ENCODE data around the gene RSF1.

Gene RSF1

GRCh38 chr11:77821349-77821851, 878 bp upstream of the RSF1 start:
- Mint-ChIP-seq H3K4me1 (peaks cover 26% of the 10 kb centered on the region), H3K36me3 (peaks cover 1% of the 10 kb centered on the region), H3K27ac (peak overlapping the region; percentile 92), H3K9me3 (no peaks in the 10 kb centered on the region), H3K4me3 (peak overlapping the region; percentile 100), H3K27me3 (no peaks in the 10 kb centered on the region)
- no peak for ATAC-seq (ENCODE audit: low read depth)
- peak; percentile 10 to 25 for DNase-seq (ENCODE audit: low spot score in 2 of 2)

DNA sequence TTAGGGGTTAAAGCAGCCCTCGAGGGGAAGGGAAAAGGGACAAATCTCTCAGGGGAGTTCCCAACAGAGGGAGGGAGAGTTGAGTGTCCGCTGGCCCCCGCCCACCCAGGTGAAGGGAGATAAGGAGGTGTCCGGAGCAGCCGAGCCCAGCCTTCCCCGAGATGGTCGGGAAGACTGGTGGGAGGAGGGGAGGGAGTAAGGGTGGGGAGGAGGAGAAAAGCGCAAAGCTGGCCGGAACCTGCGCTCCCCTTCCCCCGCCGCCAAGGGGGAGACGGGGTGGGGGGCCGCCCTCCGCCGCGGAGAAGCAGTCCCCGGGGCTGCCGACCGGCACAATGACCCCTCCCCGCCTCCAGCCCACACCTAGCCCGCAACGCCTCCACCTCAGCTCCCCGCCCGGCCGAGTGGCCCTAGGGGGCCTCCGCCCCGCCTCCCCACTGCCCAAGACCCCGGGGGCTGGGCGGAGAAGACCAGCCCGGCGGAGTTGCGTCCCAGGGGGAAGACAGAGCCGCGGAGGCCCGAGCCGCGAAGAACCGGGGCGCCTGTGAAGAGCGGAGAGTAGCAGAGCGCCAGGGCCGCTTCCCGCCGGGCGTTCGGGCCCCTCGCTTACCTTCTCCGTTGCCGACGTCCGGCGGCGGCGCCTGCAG, 479 bp downstream of the RSF1 start:
- DNase-seq (ENCODE audit: low spot score in 2 of 2): no peak
- Mint-ChIP-seq H3K4me1 (peaks cover 31% of the 10 kb centered on the region), H3K27me3 (no peaks in the 10 kb centered on the region), H3K9me3 (no peaks in the 10 kb centered on the region), H3K27ac (peak overlapping the region; percentile 92), H3K4me3 (peak overlapping the region; percentile 100), H3K36me3 (peaks cover 3% of the 10 kb centered on the region)
- ATAC-seq (ENCODE audit: low read depth): peak; percentile 3

DNA sequence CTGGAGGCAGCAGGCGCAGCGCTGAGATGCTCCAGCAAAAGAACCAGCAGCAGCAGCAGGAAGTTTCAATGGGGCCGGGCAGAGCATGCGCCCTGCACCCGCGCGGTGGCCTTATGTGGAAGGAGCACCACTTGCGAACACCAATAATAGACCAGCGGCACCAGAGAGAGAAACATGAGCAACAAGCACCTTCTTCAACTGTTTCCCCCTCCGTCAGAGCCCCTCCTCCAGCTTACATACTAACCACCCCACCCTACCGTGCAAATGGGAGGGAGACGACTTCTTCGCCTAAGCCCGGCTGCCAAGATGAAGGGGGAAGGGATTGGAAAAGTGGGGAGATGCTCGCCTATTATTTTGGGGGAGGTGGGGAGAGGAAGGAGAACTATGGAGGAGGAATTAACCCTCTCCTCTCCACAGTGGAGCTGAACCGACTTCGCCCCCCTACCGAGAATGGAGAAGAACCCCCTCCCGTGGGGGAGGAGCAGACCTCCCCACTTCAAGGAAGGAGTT, 1.1 kb downstream of the RSF1 start:
- DNase-seq (ENCODE audit: low spot score in 2 of 2) (peak; percentile 67 to 73), ATAC-seq (ENCODE audit: low read depth) (peak; percentile 54)
- peak overlapping the region; percentile 100 for H3K4me3 Mint-ChIP-seq
- peak overlapping the region; percentile 92 for H3K27ac Mint-ChIP-seq
- no peaks in the 10 kb centered on the region for H3K27me3 Mint-ChIP-seq
- H3K9me3 Mint-ChIP-seq: peaks cover 2% of the 10 kb centered on the region
- peaks cover 7% of the 10 kb centered on the region for H3K36me3 Mint-ChIP-seq
- H3K4me1 Mint-ChIP-seq: peaks cover 33% of the 10 kb centered on the region

DNA sequence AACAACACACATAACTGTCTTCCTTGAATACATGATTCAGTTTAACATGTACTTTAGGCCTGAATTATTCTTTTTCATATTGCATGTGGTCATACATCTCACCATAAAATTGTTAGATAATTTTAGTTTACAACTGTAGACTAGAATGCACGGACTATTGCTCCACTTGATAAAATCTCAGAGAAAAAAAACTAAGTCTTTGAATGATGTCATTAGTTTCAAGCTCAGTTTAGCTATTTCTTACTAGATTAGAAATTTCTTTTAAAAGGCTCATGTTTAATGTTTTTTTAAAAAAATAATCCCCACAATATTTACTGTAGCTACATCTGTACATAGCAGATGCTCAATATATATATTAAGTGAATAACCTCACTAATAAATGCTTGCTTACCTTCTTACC, 5.1 kb downstream of the RSF1 start:
- ATAC-seq (ENCODE audit: low read depth): no peak
- no peak for DNase-seq (ENCODE audit: low spot score in 2 of 2)
- H3K4me1 Mint-ChIP-seq: peaks cover 31% of the 10 kb centered on the region
- H3K27ac Mint-ChIP-seq: no peak overlapping the region
- H3K4me3 Mint-ChIP-seq: no peak overlapping the region
- H3K9me3 Mint-ChIP-seq: peaks cover 2% of the 10 kb centered on the region
- H3K27me3 Mint-ChIP-seq: no peaks in the 10 kb centered on the region
- H3K36me3 Mint-ChIP-seq: peaks cover 15% of the 10 kb centered on the region

DNA sequence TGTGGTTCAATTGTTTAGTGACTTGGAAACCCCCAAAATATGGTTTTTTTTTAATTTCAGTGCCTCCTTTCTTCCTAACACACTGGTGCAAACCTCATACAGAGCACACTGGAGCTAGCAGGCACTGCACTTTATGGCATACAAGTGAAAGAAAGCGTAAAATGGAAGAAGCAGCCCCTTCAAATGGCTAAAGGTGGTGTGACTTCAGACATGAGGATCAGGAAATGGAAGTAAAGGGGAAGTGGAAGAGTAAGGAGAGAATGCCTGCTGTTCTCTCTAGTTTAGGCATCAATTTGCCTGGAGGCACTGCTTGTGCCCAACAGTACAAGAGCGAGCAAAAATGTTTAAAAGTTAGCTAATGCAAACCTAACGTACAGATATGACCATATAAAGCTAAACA, 5.7 kb downstream of the RSF1 start:
- Mint-ChIP-seq H3K4me1 (peaks cover 35% of the 10 kb centered on the region), H3K27me3 (no peaks in the 10 kb centered on the region), H3K27ac (no peak overlapping the region), H3K9me3 (peaks cover 2% of the 10 kb centered on the region), H3K4me3 (no peak overlapping the region), H3K36me3 (peaks cover 19% of the 10 kb centered on the region)
- DNase-seq (ENCODE audit: low spot score in 2 of 2) (no peak), ATAC-seq (ENCODE audit: low read depth) (no peak)

- Mint-ChIP-seq H3K27ac (no peak overlapping the region), H3K36me3 (peaks cover 17% of the 10 kb centered on the region), H3K9me3 (peaks cover 2% of the 10 kb centered on the region), H3K4me1 (peaks cover 32% of the 10 kb centered on the region), H3K4me3 (no peak overlapping the region), H3K27me3 (no peaks in the 10 kb centered on the region)
- ATAC-seq (ENCODE audit: low read depth) (no peak), DNase-seq (ENCODE audit: low spot score in 2 of 2) (no peak)
Observed at GRCh38 chr11:77813256-77813655, 7.3 kb downstream of the RSF1 start.

DNA sequence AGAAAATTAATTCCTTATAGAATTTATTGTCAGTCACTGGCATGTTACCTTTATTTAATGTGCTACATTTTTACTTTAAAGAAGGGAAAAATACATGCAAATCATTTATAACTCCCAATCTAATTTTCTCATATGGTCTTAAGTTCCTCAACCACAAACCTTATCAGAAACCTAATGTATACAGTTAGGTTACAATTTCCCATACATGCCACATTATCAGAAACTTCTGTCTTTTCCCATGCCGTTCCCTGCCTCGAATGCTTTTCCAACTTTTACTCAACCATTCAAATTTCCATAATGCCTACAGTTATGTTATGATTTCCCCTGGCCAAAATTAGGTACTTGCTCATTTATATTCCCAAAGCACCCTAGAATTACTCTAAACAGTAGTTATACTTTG, 13.5 kb downstream of the RSF1 start:
- H3K4me1 Mint-ChIP-seq: peaks cover 32% of the 10 kb centered on the region
- no peaks in the 10 kb centered on the region for H3K27me3 Mint-ChIP-seq
- peak overlapping the region; percentile 3 for H3K27ac Mint-ChIP-seq
- no peaks in the 10 kb centered on the region for H3K9me3 Mint-ChIP-seq
- H3K4me3 Mint-ChIP-seq: no peak overlapping the region
- DNase-seq (ENCODE audit: low spot score in 2 of 2): no peak
- no peak for ATAC-seq (ENCODE audit: low read depth)
- peaks cover 12% of the 10 kb centered on the region for H3K36me3 Mint-ChIP-seq

GRCh38 chr11:77806415-77806814, 14.1 kb downstream of the RSF1 start:
- H3K4me3 Mint-ChIP-seq: no peak overlapping the region
- ATAC-seq (ENCODE audit: low read depth) (no peak), DNase-seq (ENCODE audit: low spot score in 2 of 2) (no peak)
- peak overlapping the region; percentile 26 for H3K27ac Mint-ChIP-seq
- peaks cover 10% of the 10 kb centered on the region for H3K36me3 Mint-ChIP-seq
- no peaks in the 10 kb centered on the region for H3K27me3 Mint-ChIP-seq
- H3K9me3 Mint-ChIP-seq: no peaks in the 10 kb centered on the region
- H3K4me1 Mint-ChIP-seq: peaks cover 31% of the 10 kb centered on the region

GRCh38 chr11:77801477-77801876, 19.0 kb downstream of the RSF1 start:
- no peak for ATAC-seq (ENCODE audit: low read depth)
- H3K27ac Mint-ChIP-seq: peak overlapping the region; percentile 67
- H3K4me1 Mint-ChIP-seq: peaks cover 38% of the 10 kb centered on the region
- H3K36me3 Mint-ChIP-seq: peaks cover 12% of the 10 kb centered on the region
- H3K9me3 Mint-ChIP-seq: no peaks in the 10 kb centered on the region
- no peak overlapping the region for H3K4me3 Mint-ChIP-seq
- no peaks in the 10 kb centered on the region for H3K27me3 Mint-ChIP-seq
- DNase-seq (ENCODE audit: low spot score in 2 of 2): no peak

DNA sequence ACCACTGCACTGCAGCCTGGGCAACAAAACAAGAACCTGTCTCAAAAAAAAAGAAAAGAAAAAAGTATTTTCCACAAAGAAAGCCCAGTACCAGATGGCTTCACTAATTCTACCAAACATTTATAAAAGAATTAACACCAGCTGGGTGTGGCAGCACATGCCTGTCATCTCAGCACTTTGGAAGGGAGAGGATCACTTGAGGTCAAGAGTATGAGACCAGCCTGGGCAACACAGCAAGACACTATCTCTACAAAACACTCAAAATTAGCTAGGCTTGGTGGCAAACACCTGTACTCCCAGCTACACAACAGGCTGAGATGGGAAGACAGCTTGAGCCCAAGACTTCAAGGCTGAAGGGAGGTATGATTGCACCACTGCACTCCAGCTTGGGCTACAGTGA, 20.1 kb downstream of the RSF1 start:
- Mint-ChIP-seq H3K27me3 (no peaks in the 10 kb centered on the region), H3K4me3 (no peak overlapping the region), H3K36me3 (peaks cover 12% of the 10 kb centered on the region), H3K4me1 (peaks cover 41% of the 10 kb centered on the region), H3K27ac (peak overlapping the region; percentile 62), H3K9me3 (no peaks in the 10 kb centered on the region)
- no peak for DNase-seq (ENCODE audit: low spot score in 2 of 2)
- no peak for ATAC-seq (ENCODE audit: low read depth)

GRCh38 chr11:77799338-77799737, 21.2 kb downstream of the RSF1 start:
- peak overlapping the region; percentile 19 for H3K27ac Mint-ChIP-seq
- no peaks in the 10 kb centered on the region for H3K27me3 Mint-ChIP-seq
- peaks cover 53% of the 10 kb centered on the region for H3K4me1 Mint-ChIP-seq
- peaks cover 15% of the 10 kb centered on the region for H3K36me3 Mint-ChIP-seq
- H3K4me3 Mint-ChIP-seq: no peak overlapping the region
- ATAC-seq (ENCODE audit: low read depth) (no peak), DNase-seq (ENCODE audit: low spot score in 2 of 2) (no peak)
- H3K9me3 Mint-ChIP-seq: no peaks in the 10 kb centered on the region

DNA sequence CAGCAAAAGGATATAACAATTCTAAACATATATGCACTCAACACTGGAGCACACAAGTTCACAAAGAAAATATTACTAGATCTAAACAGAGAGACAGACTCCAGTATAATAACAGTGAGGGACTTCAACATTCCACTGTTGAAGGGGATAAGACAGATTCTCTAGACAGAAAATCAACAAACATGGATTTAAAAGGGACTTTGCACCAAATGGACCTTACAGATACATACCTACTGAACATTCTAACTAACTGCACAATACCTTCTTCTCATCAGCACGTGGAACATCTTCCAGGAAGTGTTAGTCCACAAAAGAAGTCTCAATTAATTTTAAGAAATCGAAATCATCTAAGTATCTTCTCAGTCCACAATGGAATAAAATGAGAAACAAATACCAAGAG, 26.6 kb downstream of the RSF1 start:
- Mint-ChIP-seq H3K4me1 (peaks cover 66% of the 10 kb centered on the region), H3K27me3 (no peaks in the 10 kb centered on the region), H3K27ac (no peak overlapping the region), H3K4me3 (no peak overlapping the region), H3K9me3 (peaks cover 9% of the 10 kb centered on the region), H3K36me3 (peaks cover 44% of the 10 kb centered on the region)
- DNase-seq (ENCODE audit: low spot score in 2 of 2) (no peak), ATAC-seq (ENCODE audit: low read depth) (no peak)

- Mint-ChIP-seq H3K27me3 (no peaks in the 10 kb centered on the region), H3K4me3 (no peak overlapping the region), H3K27ac (no peak overlapping the region), H3K36me3 (peaks cover 37% of the 10 kb centered on the region), H3K9me3 (peaks cover 9% of the 10 kb centered on the region), H3K4me1 (peaks cover 62% of the 10 kb centered on the region)
- no peak for DNase-seq (ENCODE audit: low spot score in 2 of 2)
- no peak for ATAC-seq (ENCODE audit: low read depth)
Observed at GRCh38 chr11:77791301-77791700, 29.2 kb downstream of the RSF1 start.

DNA sequence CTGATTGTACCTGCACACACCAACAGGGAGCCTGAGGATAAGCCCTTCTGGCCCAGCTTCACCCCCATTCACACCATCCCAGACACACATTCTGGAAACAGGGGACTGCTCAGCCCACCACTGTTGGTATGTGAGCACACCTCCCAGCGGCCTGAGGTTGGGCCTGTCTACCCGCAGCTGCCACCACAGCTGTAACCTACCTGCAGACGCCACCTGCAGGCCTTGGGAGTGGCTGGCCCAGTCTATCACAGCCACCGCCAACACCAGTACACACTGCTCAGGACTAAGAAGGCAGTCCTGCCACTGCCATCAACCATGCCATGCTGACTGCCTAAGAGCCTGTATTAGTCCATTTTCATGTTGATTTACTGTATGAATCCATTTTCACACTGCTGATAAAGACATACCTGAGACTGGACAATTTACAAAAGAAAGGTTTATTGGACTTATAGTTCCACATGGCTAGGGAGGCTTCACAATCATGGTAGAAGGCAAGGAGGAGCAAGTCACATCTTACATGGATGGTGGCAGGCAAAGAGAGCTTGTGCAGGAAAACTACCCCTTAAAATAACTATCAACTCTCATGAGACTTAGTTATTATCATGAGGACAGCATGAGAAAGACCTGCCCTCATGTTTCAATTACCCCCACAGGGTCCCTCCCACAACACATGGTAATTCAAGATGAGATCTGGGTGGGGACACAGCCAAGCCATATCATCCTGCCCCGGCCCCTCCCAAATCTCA, 30.6 kb downstream of the RSF1 start:
- ATAC-seq (ENCODE audit: low read depth): no peak
- H3K27me3 Mint-ChIP-seq: no peaks in the 10 kb centered on the region
- H3K27ac Mint-ChIP-seq: no peak overlapping the region
- H3K9me3 Mint-ChIP-seq: peaks cover 9% of the 10 kb centered on the region
- no peak overlapping the region for H3K4me3 Mint-ChIP-seq
- peaks cover 53% of the 10 kb centered on the region for H3K4me1 Mint-ChIP-seq
- H3K36me3 Mint-ChIP-seq: peaks cover 37% of the 10 kb centered on the region
- no peak for DNase-seq (ENCODE audit: low spot score in 2 of 2)

Measured in memory B cell (primary cell).